Fibroblast of the conjunctiva (primary cell): Measurements from ENCODE around the gene IPO13.
A peak's percentile ranks its signal among the peaks of the same experiment; 100 is the strongest.

Source experiments
- DNase-seq: peaks from one replicate; pipeline ENCODE4 v3.0.0-alpha.2; 2010; ENCODE audit warnings: low read depth

The IPO13 gene

GRCh38 chr1:43990271-43991199 lies 43.8 kb downstream of the IPO13 start:
- DNase-seq, result no peak

DNA sequence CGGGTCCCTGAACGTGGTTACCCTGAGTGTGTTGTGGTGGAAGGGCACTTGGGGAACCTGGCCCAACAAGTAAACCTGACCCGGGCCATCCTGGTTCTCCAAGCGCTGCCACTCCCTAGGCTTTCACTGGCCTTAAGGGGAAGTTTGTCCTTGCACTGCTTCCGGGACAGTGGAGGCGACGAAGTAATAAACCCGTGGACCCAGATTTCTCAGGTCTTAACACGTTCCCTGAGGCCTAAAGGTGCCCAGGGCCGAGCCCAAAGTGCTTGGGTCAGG lies 44.4 kb downstream of the IPO13 start:
- no peak for DNase-seq

DNA sequence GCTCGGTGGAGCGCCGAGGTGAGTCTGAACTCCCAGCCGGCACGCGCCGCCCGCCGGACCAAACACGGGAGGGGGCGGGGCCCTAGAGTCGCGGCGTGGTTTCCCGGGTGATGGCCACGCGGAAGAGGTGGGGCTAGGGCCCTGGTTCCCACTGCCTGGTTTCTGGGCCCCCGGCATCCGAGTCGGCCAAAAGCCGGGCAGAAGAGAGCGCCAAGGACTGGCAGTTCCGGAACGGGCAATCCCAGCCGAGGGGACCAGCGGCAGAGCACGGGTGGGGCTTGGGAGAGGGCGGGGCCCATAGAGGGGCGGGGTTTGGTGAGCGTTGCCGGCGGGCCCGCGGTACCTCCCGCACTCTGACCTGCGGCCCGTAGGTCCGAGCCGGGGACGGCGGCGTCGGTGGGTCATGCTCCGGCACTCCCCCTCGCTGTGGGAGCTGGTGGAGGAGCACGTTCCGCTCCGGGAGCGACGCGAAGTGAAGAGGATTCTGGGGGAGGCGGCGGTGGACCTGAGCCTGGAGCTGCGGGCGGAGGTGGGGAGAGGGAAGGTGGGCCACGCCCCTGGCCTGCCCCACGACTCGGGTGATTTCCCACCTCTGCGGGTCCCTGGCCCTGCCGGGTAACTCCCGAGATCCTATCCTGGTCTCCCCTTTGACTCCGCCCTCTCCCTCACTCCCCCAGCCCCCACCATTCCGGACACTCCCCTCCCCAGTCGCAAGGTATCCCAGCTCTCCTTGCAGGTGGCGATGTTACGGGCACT lies 44.9 kb downstream of the IPO13 start, which contains the start of gene CCDC24:
Gene CCDC24, plus strand, starts transcription at position 124 of the 756 bp plus-strand sequence. Its CDS starts 280 bp downstream, at position 404.
- peak; percentile 63 for DNase-seq

- no peak for DNase-seq
Observed at GRCh38 chr1:43992232-43992995, 45.7 kb downstream of the IPO13 start.

GRCh38 chr1:43993206-43993914 lies 46.6 kb downstream of the IPO13 start:
- DNase-seq, result no peak

- no peak for DNase-seq
Observed at GRCh38 chr1:43994071-43994470, 47.3 kb downstream of the IPO13 start.

DNA sequence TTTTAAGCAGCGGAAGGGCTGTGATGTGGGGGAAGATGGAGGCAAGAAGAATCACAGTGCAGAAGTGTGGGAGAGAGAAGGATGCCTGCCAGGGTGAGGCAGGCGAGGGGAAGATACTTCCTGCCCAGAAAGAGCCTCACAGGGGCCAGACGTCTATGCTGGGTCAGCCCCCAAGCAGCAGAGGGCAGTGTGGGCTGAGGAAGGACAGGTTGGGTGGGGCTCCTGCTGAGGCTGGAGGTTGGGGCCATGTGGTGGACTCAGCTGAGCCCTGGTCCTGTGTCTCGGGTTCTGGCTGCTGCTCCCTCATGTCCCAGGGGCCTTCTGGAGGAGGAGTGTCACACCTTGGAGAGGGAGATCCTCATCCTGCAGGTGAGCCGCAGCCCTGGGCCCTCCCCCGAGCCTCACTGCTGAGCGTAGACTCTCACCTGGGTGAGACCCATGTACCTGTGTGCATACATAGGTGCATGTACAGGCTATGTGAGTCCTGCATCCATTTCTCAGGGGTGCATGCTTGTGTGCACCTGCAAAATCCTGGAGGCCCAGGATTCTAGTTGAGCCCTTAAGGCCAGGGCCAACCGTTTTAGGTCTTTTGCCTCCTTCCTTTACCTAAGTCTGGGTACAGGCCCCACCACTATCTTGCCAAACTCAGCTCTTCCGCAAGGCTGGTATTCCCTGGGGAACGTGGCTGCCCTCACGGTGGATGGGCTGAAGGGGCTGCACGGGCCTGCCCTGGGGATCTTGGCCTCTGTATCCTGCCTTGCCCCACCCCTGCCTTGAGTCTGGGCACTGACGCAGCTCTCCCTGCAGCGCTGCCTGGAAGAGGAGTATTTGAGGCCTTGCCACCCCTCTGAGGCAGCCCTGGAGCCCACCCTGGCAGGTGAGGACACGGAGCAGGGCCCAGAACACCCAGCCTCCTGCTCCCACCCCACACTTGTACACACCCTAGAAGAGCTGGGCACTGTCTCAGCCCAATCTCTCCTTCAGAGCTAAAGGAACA lies 48.3 kb downstream of the IPO13 start:
- DNase-seq, result no peak

GRCh38 chr1:43995984-43996732 lies 49.4 kb downstream of the IPO13 start:
- no peak for DNase-seq

DNA sequence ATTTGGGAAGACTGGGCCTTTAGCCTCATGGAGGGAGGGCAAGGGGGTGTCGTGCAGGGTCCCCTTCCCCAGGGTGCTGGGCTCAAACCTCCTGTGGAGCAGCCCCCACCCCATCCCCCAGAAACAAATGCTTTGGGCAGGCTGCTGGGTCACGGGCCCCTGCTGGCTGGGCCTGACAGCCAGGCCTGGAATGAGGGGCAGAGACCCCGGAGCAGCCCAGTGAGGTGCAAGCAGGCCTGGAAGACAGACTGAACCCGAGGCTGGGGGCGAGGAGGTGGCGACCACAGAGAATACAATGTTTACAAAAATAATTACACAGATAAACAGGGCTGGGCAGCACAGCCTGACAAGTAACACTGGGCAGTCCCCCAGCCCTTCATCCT lies 50.0 kb downstream of the IPO13 start:
- DNase-seq, result no peak

DNA sequence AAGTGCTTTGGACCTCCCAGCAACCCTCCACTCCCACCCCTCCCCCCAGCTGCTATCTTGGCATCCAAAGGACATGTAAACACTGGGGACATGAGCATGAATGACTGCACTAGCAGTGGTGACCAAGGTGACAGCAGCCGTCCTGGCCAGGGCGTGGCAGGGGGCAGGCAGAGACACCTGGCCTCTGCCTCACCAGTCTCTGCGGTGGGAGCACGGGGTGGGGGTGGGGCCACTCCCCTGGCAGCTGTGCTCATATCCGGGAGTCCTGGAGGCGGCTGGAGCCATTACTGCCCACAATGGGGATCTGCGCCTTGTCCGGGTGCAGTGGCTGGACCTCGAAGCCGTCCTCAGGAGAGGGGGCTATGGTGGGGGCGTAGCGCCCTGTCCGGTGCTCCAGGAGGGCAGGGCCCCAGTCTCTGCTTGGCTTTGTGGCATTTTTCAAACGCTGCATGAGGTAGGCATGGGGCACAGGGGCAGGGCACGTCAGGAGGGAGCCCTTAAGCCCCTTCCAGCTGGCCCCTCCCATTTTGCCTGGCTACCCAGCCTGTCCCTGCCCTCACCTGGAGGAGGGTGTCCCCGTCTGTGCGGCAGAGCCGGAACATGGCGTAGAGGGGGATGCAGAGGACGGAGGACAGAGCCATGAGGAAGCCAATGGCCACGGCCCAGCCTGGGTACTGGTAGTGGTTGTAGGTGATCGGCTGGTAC lies 50.7 kb downstream of the IPO13 start:
- DNase-seq, result no peak

DNA sequence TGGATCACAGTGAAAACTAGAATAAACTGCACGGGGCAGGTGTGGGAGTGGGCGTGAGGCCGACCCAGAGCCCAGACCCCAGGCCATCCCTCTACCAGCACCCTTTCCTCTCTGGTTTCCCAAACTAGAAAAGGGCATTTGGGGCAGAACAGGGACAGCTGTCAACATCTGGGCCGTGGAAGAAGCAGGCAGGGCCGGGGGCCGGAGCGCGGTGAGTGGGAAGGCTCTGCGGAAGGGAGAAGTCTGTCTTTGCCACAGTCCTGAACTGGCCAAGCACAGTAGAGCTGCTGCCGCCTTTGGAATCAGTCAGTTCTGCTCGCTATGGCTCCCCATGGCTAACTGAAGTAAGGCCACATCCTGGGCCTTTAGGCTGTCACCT lies 51.2 kb downstream of the IPO13 start:
- DNase-seq, result no peak

- DNase-seq, result no peak
Observed at GRCh38 chr1:43999455-43999854, 52.7 kb downstream of the IPO13 start.

DNA sequence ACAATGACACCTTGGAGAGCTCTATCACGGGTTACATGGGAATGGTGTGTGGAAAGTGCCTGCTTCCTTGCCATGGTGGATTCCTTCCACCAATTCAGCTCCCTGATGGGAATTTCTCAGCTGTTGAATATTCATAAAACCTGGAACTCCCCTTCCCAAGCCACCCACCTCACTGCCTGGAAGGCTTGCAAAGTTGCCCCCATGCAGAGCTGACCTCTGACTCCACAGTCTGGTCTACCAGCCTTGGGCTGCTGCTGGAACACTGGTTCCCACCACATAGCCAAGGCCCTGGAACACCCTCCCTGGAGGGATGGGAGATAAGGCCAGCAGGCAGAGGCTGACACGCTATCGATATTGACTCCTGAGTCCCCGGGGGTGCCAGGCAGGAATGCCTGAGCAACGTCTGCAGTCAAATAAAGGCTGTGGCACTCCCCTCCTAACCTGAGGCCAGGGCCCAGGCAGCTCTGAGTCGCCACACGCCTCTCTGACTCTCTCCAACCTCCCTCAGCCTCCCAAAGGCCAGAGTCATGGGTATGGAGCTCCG lies 53.4 kb downstream of the IPO13 start:
- no peak for DNase-seq

DNA sequence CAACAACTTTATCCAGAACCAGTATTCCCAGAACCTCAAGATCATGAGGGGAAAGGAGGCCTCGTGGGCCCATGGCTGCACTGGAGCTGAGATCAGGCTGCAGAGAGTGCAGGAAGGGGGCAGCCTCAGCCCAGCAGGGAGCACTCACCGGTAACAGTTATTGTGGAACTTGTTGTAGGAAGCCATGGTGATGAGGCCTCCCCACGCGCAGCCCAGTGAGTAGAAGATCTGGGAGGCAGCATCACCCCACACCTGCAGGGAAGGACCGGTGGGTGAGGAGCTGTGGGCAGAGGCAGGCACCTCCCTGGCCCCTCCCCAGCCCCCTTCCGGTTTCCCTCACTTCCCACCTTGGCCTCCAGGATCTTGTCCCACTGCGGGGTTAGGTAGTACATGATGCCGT lies 55.4 kb downstream of the IPO13 start:
- no peak for DNase-seq

DNA sequence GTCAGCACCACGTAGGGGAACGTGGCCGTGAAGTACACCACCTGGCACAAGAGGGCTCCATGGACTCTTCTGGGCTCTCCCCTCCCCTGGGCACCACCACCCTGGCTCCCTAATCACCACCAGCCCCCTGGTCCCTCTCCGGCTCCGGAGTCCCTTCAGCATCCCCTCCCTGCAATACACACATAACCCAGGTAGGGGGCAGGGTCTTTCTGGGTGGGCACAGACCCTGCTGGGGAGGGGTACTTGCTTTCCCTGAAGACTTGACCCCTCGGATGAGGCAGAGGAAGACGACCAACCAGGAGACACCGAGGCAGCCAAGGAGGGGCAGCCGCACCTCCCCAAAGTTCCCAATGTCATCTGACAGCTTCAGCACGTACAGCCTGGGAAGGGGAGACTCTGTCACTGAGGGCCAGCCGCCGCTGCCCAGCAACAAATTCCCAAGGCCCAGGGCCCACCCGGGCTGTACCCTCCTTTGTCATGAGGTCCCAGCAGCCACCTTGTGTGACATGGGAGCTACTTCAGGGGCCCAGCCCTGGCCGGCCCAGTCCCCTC lies 55.9 kb downstream of the IPO13 start:
- no peak for DNase-seq

GRCh38 chr1:44008259-44008658 lies 61.5 kb downstream of the IPO13 start:
- no peak for DNase-seq

- no peak for DNase-seq
Observed at GRCh38 chr1:44010935-44011471, 64.3 kb downstream of the IPO13 start.

- DNase-seq, result no peak
Observed at GRCh38 chr1:44012404-44012803, 65.7 kb downstream of the IPO13 start.
